Neuronal stem cell (in vitro differentiated cells): ENCODE data around the gene PLCL1.

Source experiments
- DNase-seq: peaks from one replicate; pipeline ENCODE4 v3.0.0-alpha.2; 2013; ENCODE audit warnings: low spot score
- H2AFZ ChIP-seq: one replicate; pipeline ENCODE4 v1.6.1; 2013; ENCODE audit warnings: mild to moderate bottlenecking, low read length, inconsistent platforms
- H2AK5ac ChIP-seq: 2 replicates; pipeline ENCODE4 v1.6.1; 2013; ENCODE audit warnings: low read depth, mild to moderate bottlenecking, inconsistent platforms, low read length, moderate library complexity, mixed read lengths
- H2BK120ac ChIP-seq: 2 replicates; pipeline ENCODE4 v1.6.1; 2013; ENCODE audit warnings: low read depth, mild to moderate bottlenecking, inconsistent platforms, low read length, moderate library complexity, mixed read lengths
- H2BK12ac ChIP-seq: one replicate; pipeline ENCODE4 v1.6.1; 2013; ENCODE audit warnings: low read length, inconsistent platforms
- H2BK15ac ChIP-seq: 2 replicates; pipeline ENCODE4 v1.6.1; 2013; ENCODE audit warnings: mild to moderate bottlenecking, low read length, inconsistent platforms, mixed read lengths
- H2BK5ac ChIP-seq: one replicate; pipeline ENCODE4 v1.6.1; 2013; ENCODE audit warnings: inconsistent platforms, mild to moderate bottlenecking, low read length, moderate library complexity
- H3K14ac ChIP-seq: one replicate; pipeline ENCODE4 v1.6.1; 2013; ENCODE audit warnings: low read length, inconsistent platforms
- H3K18ac ChIP-seq: 2 replicates; pipeline ENCODE4 v1.6.1; 2013; ENCODE audit warnings: low read length, inconsistent platforms
- H3K23ac ChIP-seq: 2 replicates; pipeline ENCODE4 v1.6.1; 2013; ENCODE audit warnings: low read depth, mild to moderate bottlenecking, mixed read lengths, low read length, inconsistent platforms; ENCODE audit not compliant: poor library complexity
- H3K27ac ChIP-seq: replicated peaks from 3 replicates; pipeline ENCODE4 v1.5.1; 2013; ENCODE audit warnings: low read length, inconsistent platforms
- H3K27me3 ChIP-seq, 3 experiments: 2 replicates each; pipeline ENCODE4 v1.6.1; 2013; ENCODE audit warnings: low read length in 3 of 3, mild to moderate bottlenecking in 2 of 3, inconsistent platforms in 1 of 3, low read depth in 1 of 3, mixed read lengths in 1 of 3, moderate library complexity in 1 of 3; ENCODE audit not compliant: control insufficient read depth in 3 of 3, insufficient read depth in 3 of 3
- H3K36me3 ChIP-seq, 2 donors: replicated peaks in 1 of 2; 2 replicates each; pipeline ENCODE4 v1.6.1; 2013; ENCODE audit warnings: low read length in 2 of 2; ENCODE audit not compliant: control insufficient read depth in 2 of 2, insufficient read depth in 2 of 2
- H3K4ac ChIP-seq: 2 replicates; pipeline ENCODE4 v1.6.1; 2013; ENCODE audit warnings: inconsistent platforms, mild to moderate bottlenecking, low read length, moderate library complexity
- H3K4me1 ChIP-seq, 2 donors: 1 replicate in 1 of 2; 2 replicates in 1 of 2; pipeline ENCODE4 v1.6.1; 2013; ENCODE audit warnings: low read length in 2 of 2, low read depth in 1 of 2; ENCODE audit not compliant: control insufficient read depth in 2 of 2, insufficient read depth in 1 of 2
- H3K4me2 ChIP-seq: one replicate; pipeline ENCODE4 v1.6.1; 2013; ENCODE audit warnings: mild to moderate bottlenecking, low read length, inconsistent platforms; ENCODE audit not compliant: insufficient read depth, poor library complexity, severe bottlenecking
- H3K4me3 ChIP-seq, 2 donors: 2 replicates each; pipeline ENCODE4 v1.5.1; 2013; ENCODE audit warnings: low read length in 2 of 2, mild to moderate bottlenecking in 2 of 2, inconsistent platforms in 1 of 2, moderate library complexity in 1 of 2
- H3K79me1 ChIP-seq: one replicate; pipeline ENCODE4 v1.6.1; 2013; ENCODE audit warnings: low read depth, mild to moderate bottlenecking, inconsistent platforms, low read length, moderate library complexity
- H3K9ac ChIP-seq: one replicate; pipeline ENCODE4 v1.6.1; 2013; ENCODE audit warnings: mild to moderate bottlenecking, low read depth, low read length, inconsistent platforms; ENCODE audit not compliant: poor library complexity
- H3K9me3 ChIP-seq, 2 donors: replicated peaks in 1 of 2; 2 replicates each; pipeline versions ENCODE3 to v1.6.1; 2013; ENCODE audit warnings: low read length in 2 of 2, mild to moderate bottlenecking in 2 of 2, inconsistent platforms in 1 of 2, low read depth in 1 of 2, mixed read lengths in 1 of 2, moderate library complexity in 1 of 2; ENCODE audit not compliant: control insufficient read depth in 2 of 2, insufficient read depth in 1 of 2
- H4K8ac ChIP-seq: one replicate; pipeline ENCODE4 v1.6.1; 2013; ENCODE audit warnings: low read depth, mild to moderate bottlenecking, inconsistent platforms, low read length, moderate library complexity
- H4K91ac ChIP-seq: one replicate; pipeline ENCODE4 v1.6.1; 2013; ENCODE audit warnings: low read length, low read depth, mild to moderate bottlenecking, inconsistent platforms; ENCODE audit not compliant: poor library complexity
- WGBS, 2 donors: extraction: QIAGEN DNeasy Blood & Tissue Kit; methylation state at CpG; one replicate each; pipeline ENCODE4 v1.1.7; 2013; ENCODE audit warnings: missing lambda C conversion rate in 2 of 2, mixed read lengths in 1 of 2; ENCODE audit not compliant: insufficient read length in 2 of 2, insufficient replicate concordance in 1 of 2; ENCODE audit errors: extremely low coverage in 2 of 2; 5-methylcytosine and 5-hydroxymethylcytosine counted together

Gene PLCL1

GRCh38 chr2:197930570-197931278 lies 126.3 kb downstream of the PLCL1 start:
- Histone ChIP-seq H3K18ac (no peak overlapping the region), H3K9me3 (no peaks in the 10 kb centered on the region), H3K79me1 (no peaks in the 10 kb centered on the region), H2BK12ac (no peak overlapping the region), H2AFZ (no peak overlapping the region), H4K91ac (no peak overlapping the region), H3K27ac (no peak overlapping the region), H3K4me1 (peaks cover 2 to 5% of the 10 kb centered on the region in 2 donors), H2BK5ac (no peak overlapping the region), H2AK5ac (no peak overlapping the region), H2BK120ac (no peak overlapping the region), H4K8ac (no peak overlapping the region), H3K4me2 (no peak overlapping the region), H3K4ac (no peak overlapping the region), H3K14ac (no peak overlapping the region), H3K27me3 (no peaks in the 10 kb centered on the region), H3K4me3 (no peak overlapping the region), H3K36me3 (no peaks in the 10 kb centered on the region), H2BK15ac (no peak overlapping the region), H3K9ac (no peak overlapping the region), H3K23ac (no peak overlapping the region)
- WGBS, 2 donors, result no CpG with 5 or more reads among the region's 4 CpGs
- no peak for DNase-seq

GRCh38 chr2:197931661-197932312 lies 127.4 kb downstream of the PLCL1 start:
- Histone ChIP-seq H2BK120ac (no peak overlapping the region), H3K79me1 (no peaks in the 10 kb centered on the region), H4K91ac (no peak overlapping the region), H3K4me2 (no peak overlapping the region), H3K23ac (no peak overlapping the region), H2BK15ac (no peak overlapping the region), H4K8ac (no peak overlapping the region), H3K36me3 (no peaks in the 10 kb centered on the region), H2BK12ac (no peak overlapping the region), H3K18ac (no peak overlapping the region), H3K4me3 (no peak overlapping the region), H3K4me1 (peaks cover 2 to 5% of the 10 kb centered on the region in 2 donors), H3K14ac (no peak overlapping the region), H3K9me3 (no peaks in the 10 kb centered on the region), H3K9ac (no peak overlapping the region), H2AK5ac (no peak overlapping the region), H3K27ac (no peak overlapping the region), H3K27me3 (no peaks in the 10 kb centered on the region), H2BK5ac (no peak overlapping the region), H3K4ac (no peak overlapping the region), H2AFZ (no peak overlapping the region)
- DNase-seq, result no peak
- no CpG with 5 or more reads among the region's 1 CpG for WGBS, 2 donors

- H3K4me1 ChIP-seq, result peaks cover 2 to 5% of the 10 kb centered on the region in 2 donors
- no peak overlapping the region for H3K4me2 ChIP-seq
- no CpG with 5 or more reads among the region's 5 CpGs for WGBS, 2 donors
- H3K27ac ChIP-seq, result no peak overlapping the region
- H3K18ac ChIP-seq, result no peak overlapping the region
- no peaks in the 10 kb centered on the region for H3K9me3 ChIP-seq
- no peak overlapping the region for H3K23ac ChIP-seq
- H3K14ac ChIP-seq, result no peak overlapping the region
- H2AK5ac ChIP-seq, result no peak overlapping the region
- no peak overlapping the region for H4K8ac ChIP-seq
- H3K4me3 ChIP-seq, result no peak overlapping the region
- no peak overlapping the region for H2BK12ac ChIP-seq
- H4K91ac ChIP-seq, result no peak overlapping the region
- H3K79me1 ChIP-seq, result no peaks in the 10 kb centered on the region
- no peaks in the 10 kb centered on the region for H3K27me3 ChIP-seq
- H3K36me3 ChIP-seq, result no peaks in the 10 kb centered on the region
- no peak overlapping the region for H3K9ac ChIP-seq
- H3K4ac ChIP-seq, result no peak overlapping the region
- H2BK15ac ChIP-seq, result no peak overlapping the region
- H2AFZ ChIP-seq, result no peak overlapping the region
- no peak for DNase-seq
- H2BK120ac ChIP-seq, result no peak overlapping the region
- H2BK5ac ChIP-seq, result no peak overlapping the region
These were observed 128.0 kb downstream of the PLCL1 start for GRCh38 chr2:197932374-197932773.

- Histone ChIP-seq H3K9me3 (no peaks in the 10 kb centered on the region), H3K4ac (no peak overlapping the region), H2BK15ac (no peak overlapping the region), H3K36me3 (no peaks in the 10 kb centered on the region), H3K18ac (no peak overlapping the region), H3K9ac (no peak overlapping the region), H3K4me2 (no peak overlapping the region), H3K79me1 (no peaks in the 10 kb centered on the region), H3K14ac (no peak overlapping the region), H2AK5ac (no peak overlapping the region), H4K8ac (no peak overlapping the region), H2BK12ac (no peak overlapping the region), H3K27me3 (no peaks in the 10 kb centered on the region), H4K91ac (no peak overlapping the region), H3K27ac (no peak overlapping the region), H2BK120ac (no peak overlapping the region), H3K4me3 (no peak overlapping the region), H2BK5ac (no peak overlapping the region), H3K4me1 (peaks cover 0 to 5% of the 10 kb centered on the region in 2 donors), H3K23ac (no peak overlapping the region), H2AFZ (no peak overlapping the region)
- WGBS, 2 donors, result no CpG with 5 or more reads among the region's 4 CpGs
- no peak for DNase-seq
These were observed 130.0 kb downstream of the PLCL1 start for GRCh38 chr2:197934261-197934933.
